Spleen (tissue), 11 donors: ENCODE data around the gene FLT4. TPM values are rescaled to one million over a fixed set of nuclear protein-coding genes. Genes with fewer than 3 reads are reported as not detected.

Source experiments
- DNase-seq: peaks from one replicate; pipeline ENCODE4 v3.0.0-alpha.2; 2020
- H3K27ac ChIP-seq, 8 donors: fragments of 200-600 bp; sonication (generic) in 7 of 8; 1 replicate in 4 of 8; 2 replicates in 4 of 8; pipeline versions ENCODE4 v1.5.0 to v1.8.0; 2016 to 2021; ENCODE audit warnings: inconsistent platforms in 4 of 8, mild to moderate bottlenecking in 4 of 8, moderate library complexity in 1 of 8
- H3K27me3 ChIP-seq, 7 donors: fragments of 200-600 bp; sonication (generic) in 6 of 7; replicated peaks in 1 of 7; 1 replicate in 4 of 7; 2 replicates in 3 of 7; pipeline versions ENCODE4 v1.5.0 to v1.8.0; 2016 to 2021; ENCODE audit warnings: inconsistent platforms in 3 of 7, mild to moderate bottlenecking in 1 of 7
- H3K36me3 ChIP-seq, 6 donors: fragments of 200-600 bp; sonication (generic) in 5 of 6; 1 replicate in 4 of 6; 2 replicates in 2 of 6; pipeline versions ENCODE4 v1.5.0 to v1.8.0; 2016 to 2021; ENCODE audit warnings: inconsistent platforms in 2 of 6
- H3K4me1 ChIP-seq, 6 donors: fragments of 200-600 bp; sonication (generic) in 5 of 6; 1 replicate in 3 of 6; 2 replicates in 3 of 6; pipeline versions ENCODE4 v1.5.0 to v1.8.0; 2016 to 2021; ENCODE audit warnings: inconsistent platforms in 3 of 6
- H3K4me3 ChIP-seq, 8 donors: fragments of 200-600 bp; sonication (generic) in 7 of 8; 1 replicate in 4 of 8; 2 replicates in 4 of 8; pipeline versions ENCODE4 v1.5.0 to v1.8.0; 2016 to 2021; ENCODE audit warnings: inconsistent platforms in 4 of 8, mild to moderate bottlenecking in 4 of 8, moderate library complexity in 2 of 8
- H3K9me3 ChIP-seq, 8 donors: fragments of 200-600 bp; sonication (generic) in 7 of 8; 1 replicate in 4 of 8; 2 replicates in 4 of 8; pipeline versions ENCODE4 v1.5.0 to v1.8.0; 2016 to 2021; ENCODE audit warnings: inconsistent platforms in 4 of 8
- POLR2A ChIP-seq, 3 donors: fragments of 450-650 bp; IDR thresholded peaks; one replicate each; pipeline ENCODE4 v1.5.1; 2017; ENCODE audit warnings: antibody characterized with exemption in 3 of 3, mild to moderate bottlenecking in 1 of 3
- POLR2AphosphoS5 ChIP-seq, 3 donors: sonication (generic); formaldehyde crosslinking; IDR thresholded peaks; one replicate each; pipeline ENCODE4 v1.5.1; 2017; ENCODE audit warnings: antibody characterized with exemption in 3 of 3
- WGBS, 5 donors: extraction: QIAGEN DNeasy Blood & Tissue Kit in 3 of 5; methylation state at CpG; one replicate each; pipeline versions ENCODE4 v1.1.5 to v1.1.7; 2013 to 2018; 5-methylcytosine and 5-hydroxymethylcytosine counted together
- intact Hi-C: fragments of 100-400 bp; cut with DNase I; formaldehyde crosslinking; loops from one replicate; pipeline ENCODE4 v1.15.0; 2023; ENCODE audit warnings: low total_unique reads
- polyA plus RNA-seq, 3 donors: library from polyadenylated mRNA; stranded (reverse); fragments of 200-250 nt; gene quantifications; one replicate each; pipeline ENCODE4 v1.2.1, GENCODE V29; 2013
- total RNA-seq, 7 donors: library from RNA; depleted of rRNA in 3 of 7; stranded (reverse); fragments of >200 nt in 3 of 7; fragmentation: NEBNext Ultra II Directional in 4 of 7; extraction: Animal tissue kit (Norgen Biotek cat#: 25700) in 4 of 7; gene quantifications; one replicate each; pipeline versions ENCODE4 v1.1.0 to v1.2.1, GENCODE V29; 2016 to 2021
- TF ChIP-seq, protein P1 (sequence below), 11 experiments: fragments of 200-600 bp in 7 of 11; fragments of 450-650 bp in 4 of 11; sonication (generic) in 4 of 11; IDR thresholded peaks in 8 of 11; conservative IDR thresholded peaks in 3 of 11; 1 replicate in 7 of 11; 2 replicates in 4 of 11; pipeline versions ENCODE4 v1.4.0 to v1.8.0; 2016 to 2021; ENCODE audit warnings: antibody characterized with exemption in 11 of 11, inconsistent platforms in 4 of 11, mild to moderate bottlenecking in 1 of 11
- donor health status: healthy with polysubstance abuse.
- donor health status: DM: no; HTN: no; CAD: no; lungs with moderate emphysema.
- donor health status: DM: no; HTN: no; CAD: no.
- donor health status: Bipolar disorder and iron deficiency.
- donor health status: healthy.
- donor health status: DM: no; HTN: no; CAD: no.
- donor health status: DM: yes; HTN: yes; CAD: no.

The FLT4 gene
- total and polyA plus RNA-seq, 10 donors: 3.5 to 61.4 (median 34.8) TPM

DNA sequence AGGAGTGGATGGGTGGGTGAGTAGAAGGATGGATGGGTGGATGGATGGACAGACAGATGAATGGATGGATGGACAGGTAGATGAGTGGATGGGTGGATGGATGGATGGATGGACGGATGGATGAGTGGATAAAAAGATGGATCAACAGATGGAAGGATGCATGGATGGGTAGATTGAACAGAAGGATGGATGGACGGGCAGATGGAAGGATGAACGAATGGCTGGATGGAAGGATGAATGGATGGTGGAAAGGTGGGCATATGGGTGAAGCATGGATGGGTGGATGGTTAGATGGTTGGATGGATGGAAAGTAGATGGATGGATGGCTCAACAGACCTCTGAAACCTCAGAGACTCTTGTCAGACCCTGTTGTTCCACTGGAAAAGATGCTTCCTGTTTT, 10.1 kb downstream of the FLT4 start:
- TF ChIP-seq, protein P1, sequence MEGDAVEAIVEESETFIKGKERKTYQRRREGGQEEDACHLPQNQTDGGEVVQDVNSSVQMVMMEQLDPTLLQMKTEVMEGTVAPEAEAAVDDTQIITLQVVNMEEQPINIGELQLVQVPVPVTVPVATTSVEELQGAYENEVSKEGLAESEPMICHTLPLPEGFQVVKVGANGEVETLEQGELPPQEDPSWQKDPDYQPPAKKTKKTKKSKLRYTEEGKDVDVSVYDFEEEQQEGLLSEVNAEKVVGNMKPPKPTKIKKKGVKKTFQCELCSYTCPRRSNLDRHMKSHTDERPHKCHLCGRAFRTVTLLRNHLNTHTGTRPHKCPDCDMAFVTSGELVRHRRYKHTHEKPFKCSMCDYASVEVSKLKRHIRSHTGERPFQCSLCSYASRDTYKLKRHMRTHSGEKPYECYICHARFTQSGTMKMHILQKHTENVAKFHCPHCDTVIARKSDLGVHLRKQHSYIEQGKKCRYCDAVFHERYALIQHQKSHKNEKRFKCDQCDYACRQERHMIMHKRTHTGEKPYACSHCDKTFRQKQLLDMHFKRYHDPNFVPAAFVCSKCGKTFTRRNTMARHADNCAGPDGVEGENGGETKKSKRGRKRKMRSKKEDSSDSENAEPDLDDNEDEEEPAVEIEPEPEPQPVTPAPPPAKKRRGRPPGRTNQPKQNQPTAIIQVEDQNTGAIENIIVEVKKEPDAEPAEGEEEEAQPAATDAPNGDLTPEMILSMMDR (IDR thresholded peaks at IDR 0.05 in 8 of 11, conservative IDR thresholded peaks at IDR 0.05 in 3 of 11): no peak
- intact Hi-C loops: no loop called here
- WGBS, 5 donors: 60 to 64% (median 63%) methylated on average over 3 of the region's 3 CpGs

DNA sequence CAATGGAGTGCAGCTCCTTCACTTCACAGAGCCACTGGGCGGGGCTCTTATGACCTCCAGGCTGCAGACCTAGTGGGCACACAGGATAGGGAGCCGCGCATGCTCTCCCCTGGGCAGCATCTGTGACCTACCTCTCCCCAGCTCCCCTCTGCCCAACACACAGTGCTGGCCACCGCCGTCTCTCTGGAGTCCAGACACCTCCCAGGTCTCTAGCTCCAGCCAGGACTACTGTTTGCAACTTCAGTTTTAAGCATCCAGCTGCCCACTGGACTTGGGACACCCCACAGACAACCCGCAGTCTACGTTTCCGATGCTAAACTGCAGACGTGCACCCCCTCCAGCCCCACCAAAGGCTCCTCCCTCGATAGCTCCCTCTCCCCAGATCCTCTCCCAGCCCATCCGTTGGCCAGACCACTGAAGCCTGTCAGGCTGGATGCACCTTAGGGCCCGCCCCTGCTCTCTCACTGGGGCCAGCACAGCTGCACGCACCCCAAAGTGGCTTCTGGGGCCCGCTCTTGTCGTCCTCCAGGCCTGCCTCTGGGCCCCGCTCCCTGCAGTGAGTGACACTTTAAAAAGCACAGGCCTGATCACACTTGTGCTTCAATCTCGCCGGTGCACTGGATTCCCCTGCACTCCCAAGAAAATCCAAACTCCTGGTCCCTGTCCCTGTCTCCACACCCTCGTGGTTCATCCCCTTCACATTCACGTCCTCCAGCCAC, 11.3 kb downstream of the FLT4 start:
- intact Hi-C loops: no loop called here
- Histone ChIP-seq H3K9me3 (no peaks in the 10 kb centered on the region), H3K36me3 (no peaks in the 10 kb centered on the region), H3K27me3 (peaks cover 0 to 4% (median 0%) of the 10 kb centered on the region in 7 donors), H3K4me1 (peaks cover 0 to 40% (median 20%) of the 10 kb centered on the region in 6 donors), H3K4me3 (no peak overlapping the region), H3K27ac (no peak overlapping the region)
- 75 to 84% (median 84%) methylated on average over 19 to 20 of the region's 20 CpGs for WGBS, 5 donors
- TF ChIP-seq POLR2A (IDR thresholded peaks at IDR 0.05) (no peak), POLR2AphosphoS5 (IDR thresholded peaks at IDR 0.05) (no peak)
- TF ChIP-seq, protein P1 (IDR thresholded peaks at IDR 0.05 in 8 of 11, conservative IDR thresholded peaks at IDR 0.05 in 3 of 11): no peak
- DNase-seq: peak; percentile 69

More for the DNA sequence above, 10.1 kb downstream of the FLT4 start:
- no peak for DNase-seq
- Histone ChIP-seq H3K27ac (no peak overlapping the region), H3K9me3 (no peaks in the 10 kb centered on the region), H3K4me1 (peaks cover 0 to 43% (median 26%) of the 10 kb centered on the region in 6 donors), H3K36me3 (no peaks in the 10 kb centered on the region), H3K4me3 (no peak overlapping the region), H3K27me3 (peaks cover 0 to 4% (median 0%) of the 10 kb centered on the region in 7 donors)

DNA sequence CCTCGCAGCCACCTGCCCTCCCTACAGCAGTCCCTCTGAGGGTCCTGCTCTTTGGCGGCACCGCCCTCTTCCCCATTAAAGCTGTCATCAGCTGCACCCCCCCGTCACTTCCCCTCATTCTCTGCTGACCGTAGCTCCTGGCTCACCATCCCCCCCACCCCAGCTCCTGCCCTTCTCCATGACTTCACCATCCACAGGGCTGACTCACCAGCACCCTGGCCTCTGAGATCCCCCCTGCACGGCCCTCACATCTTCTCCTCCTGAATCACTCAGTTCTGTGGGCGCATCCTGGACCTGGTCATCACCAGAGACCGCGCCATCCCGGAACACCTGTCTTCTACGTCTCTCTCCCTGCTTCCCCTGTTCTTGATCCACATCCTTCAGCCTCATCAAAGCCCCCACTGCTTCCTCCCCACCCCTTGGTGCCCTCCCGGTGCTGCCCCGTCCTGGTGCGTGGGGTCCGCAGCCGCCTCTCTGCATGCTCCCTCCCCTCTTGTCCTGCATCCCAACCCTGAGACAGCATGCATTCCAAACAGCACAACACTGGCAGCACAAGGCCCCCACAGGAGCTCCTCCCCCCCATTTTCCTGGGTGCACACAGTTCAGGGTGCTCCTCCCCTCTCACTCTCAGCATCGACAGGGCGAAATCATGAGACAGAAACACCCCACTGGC, 12.9 kb downstream of the FLT4 start:
- peaks cover 0 to 14% (median 0%) of the 10 kb centered on the region in 7 donors for H3K27me3 ChIP-seq
- TF ChIP-seq POLR2AphosphoS5 (IDR thresholded peaks at IDR 0.05) (no peak), POLR2A (IDR thresholded peaks at IDR 0.05) (no peak)
- TF ChIP-seq, protein P1 (IDR thresholded peaks at IDR 0.05 in 8 of 11, conservative IDR thresholded peaks at IDR 0.05 in 3 of 11): no peak
- H3K27ac ChIP-seq: no peak overlapping the region
- peaks cover 0 to 43% (median 23%) of the 10 kb centered on the region in 6 donors for H3K4me1 ChIP-seq
- H3K9me3 ChIP-seq: no peaks in the 10 kb centered on the region
- DNase-seq: peak; percentile 54
- H3K36me3 ChIP-seq: no peaks in the 10 kb centered on the region
- intact Hi-C loops: no loop called here
- WGBS, 5 donors: 68 to 83% (median 73%) methylated on average over 18 of the region's 18 CpGs
- H3K4me3 ChIP-seq: no peak overlapping the region

DNA sequence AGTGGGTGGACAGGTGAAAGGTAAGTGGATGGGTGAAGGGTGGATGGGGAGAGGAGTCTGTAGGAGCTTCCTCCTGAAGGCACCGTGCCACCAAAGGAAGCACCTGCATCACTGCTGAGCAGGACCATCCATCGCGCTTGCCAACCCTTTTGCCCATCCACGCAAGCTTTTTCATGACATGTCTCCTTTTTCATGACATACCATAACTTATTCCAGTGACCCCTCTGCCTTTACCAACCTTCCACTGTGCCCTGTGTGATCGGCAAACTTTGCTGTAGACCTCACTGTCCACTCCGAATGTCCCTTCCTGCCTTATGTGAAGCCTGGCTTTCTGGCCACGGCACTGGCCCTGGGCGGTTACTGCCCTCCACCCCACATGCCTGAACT, 13.4 kb downstream of the FLT4 start:
- Histone ChIP-seq H3K9me3 (no peaks in the 10 kb centered on the region), H3K36me3 (no peaks in the 10 kb centered on the region), H3K27ac (no peak overlapping the region), H3K27me3 (peaks cover 0 to 14% (median 0%) of the 10 kb centered on the region in 7 donors), H3K4me3 (no peak overlapping the region), H3K4me1 (peaks cover 0 to 38% (median 19%) of the 10 kb centered on the region in 6 donors)
- 77 to 87% (median 83%) methylated on average over 8 of the region's 8 CpGs for whole genome bisulfite sequencing, 5 donors
- TF ChIP-seq POLR2AphosphoS5 (IDR thresholded peaks at IDR 0.05): no peak
- TF ChIP-seq POLR2A (IDR thresholded peaks at IDR 0.05): no peak
- TF ChIP-seq, protein P1 (IDR thresholded peaks at IDR 0.05 in 8 of 11, conservative IDR thresholded peaks at IDR 0.05 in 3 of 11): no peak
- DNase-seq: no peak
- intact Hi-C loops: no loop called here
